ENCODE data around the gene PTPRD.

PTPRD gene

GRCh38 chr9:10062629-10063395 is 550.0 kb downstream of the PTPRD start:
- DNase-seq (ENCODE audit: extremely low read depth in 1 of 2, low read depth in 1 of 2) = no peak

GRCh38 chr9:10059044-10059443 is 553.8 kb downstream of the PTPRD start:
- no peak for DNase-seq (ENCODE audit: extremely low read depth in 1 of 2, low read depth in 1 of 2)

- no peak for DNase-seq (ENCODE audit: extremely low read depth in 1 of 2, low read depth in 1 of 2)
Measured at GRCh38 chr9:10055886-10056395, 556.9 kb downstream of the PTPRD start.

- DNase-seq (ENCODE audit: extremely low read depth in 1 of 2, low read depth in 1 of 2) = no peak
Measured at GRCh38 chr9:10054456-10054855, 558.3 kb downstream of the PTPRD start.

- DNase-seq (ENCODE audit: extremely low read depth in 1 of 2, low read depth in 1 of 2) = no peak
Measured at GRCh38 chr9:10052916-10053315, 559.9 kb downstream of the PTPRD start.

- no peak for DNase-seq (ENCODE audit: extremely low read depth in 1 of 2, low read depth in 1 of 2)
Measured at GRCh38 chr9:10052181-10052580, 560.6 kb downstream of the PTPRD start.

GRCh38 chr9:10050016-10050415 is 562.8 kb downstream of the PTPRD start:
- DNase-seq (ENCODE audit: extremely low read depth in 1 of 2, low read depth in 1 of 2) = no peak

GRCh38 chr9:10048994-10049393 is 563.8 kb downstream of the PTPRD start:
- DNase-seq (ENCODE audit: extremely low read depth in 1 of 2, low read depth in 1 of 2) = no peak

GRCh38 chr9:10045598-10045997 is 567.2 kb downstream of the PTPRD start:
- no peak for DNase-seq (ENCODE audit: extremely low read depth in 1 of 2, low read depth in 1 of 2)

- no peak for DNase-seq (ENCODE audit: extremely low read depth in 1 of 2, low read depth in 1 of 2)
Measured at GRCh38 chr9:10041726-10042229, 571.0 kb downstream of the PTPRD start.

GRCh38 chr9:10036095-10036494 is 576.7 kb downstream of the PTPRD start:
- no peak for DNase-seq (ENCODE audit: extremely low read depth in 1 of 2, low read depth in 1 of 2)

GRCh38 chr9:10032166-10032565 is 580.6 kb downstream of the PTPRD start:
- no peak for DNase-seq (ENCODE audit: extremely low read depth in 1 of 2, low read depth in 1 of 2)

GRCh38 chr9:10026443-10026984 is 586.3 kb downstream of the PTPRD start:
- DNase-seq (ENCODE audit: extremely low read depth in 1 of 2, low read depth in 1 of 2) = no peak

- DNase-seq (ENCODE audit: extremely low read depth in 1 of 2, low read depth in 1 of 2) = no peak
Measured at GRCh38 chr9:10015755-10016154, 597.0 kb downstream of the PTPRD start.

- DNase-seq (ENCODE audit: extremely low read depth in 1 of 2, low read depth in 1 of 2) = no peak
Measured at GRCh38 chr9:10014889-10015288, 597.9 kb downstream of the PTPRD start.

GRCh38 chr9:10009401-10009800 is 603.4 kb downstream of the PTPRD start:
- no peak for DNase-seq (ENCODE audit: extremely low read depth in 1 of 2, low read depth in 1 of 2)

- no peak for DNase-seq (ENCODE audit: extremely low read depth in 1 of 2, low read depth in 1 of 2)
Measured at GRCh38 chr9:10008101-10008799, 604.6 kb downstream of the PTPRD start.

GRCh38 chr9:10007356-10007755 is 605.4 kb downstream of the PTPRD start:
- DNase-seq (ENCODE audit: extremely low read depth in 1 of 2, low read depth in 1 of 2) = no peak

GRCh38 chr9:10005206-10005605 is 607.6 kb downstream of the PTPRD start:
- no peak for DNase-seq (ENCODE audit: extremely low read depth in 1 of 2, low read depth in 1 of 2)

GRCh38 chr9:10003047-10003446 is 609.8 kb downstream of the PTPRD start:
- DNase-seq (ENCODE audit: extremely low read depth in 1 of 2, low read depth in 1 of 2) = no peak

- DNase-seq (ENCODE audit: extremely low read depth in 1 of 2, low read depth in 1 of 2) = no peak
Measured at GRCh38 chr9:10000669-10001068, 612.1 kb downstream of the PTPRD start.

All from activated CD8-positive, alpha-beta memory T cell treated with anti-CD3 and anti-CD28 coated beads for 1 hour (primary cell).